ENCODE data around the gene RADIL. TPM values are rescaled to one million over a fixed set of nuclear protein-coding genes. Genes with fewer than 3 reads are reported as not detected.

Gene RADIL
- total RNA-seq, 1 experiment from 2014 or later, result 5.0 TPM

- ChIA-PET CTCF (no interaction called here), POLR2A (ENCODE audit: low non-redundant PET) (no interaction called here)
- Histone ChIP-seq H3K4me1 (ENCODE audit: insufficient read depth, low read length, poor library complexity, severe bottlenecking) (no peaks in the 10 kb centered on the region), H3K9me3 (ENCODE audit: low read depth, low read length, poor library complexity, severe bottlenecking) (no peaks in the 10 kb centered on the region), H3K27ac (ENCODE audit: low read depth, low read length, poor library complexity, severe bottlenecking) (no peak overlapping the region), H3K4me3 (ENCODE audit: low read depth, low read length, poor library complexity, severe bottlenecking) (no peak overlapping the region), H3K36me3 (ENCODE audit: insufficient read depth, low read length, poor library complexity, severe bottlenecking) (peaks cover 4% of the 10 kb centered on the region), H3K27me3 (replicated peaks; ENCODE audit: insufficient read depth, low read depth, low read length, poor library complexity) (no peaks in the 10 kb centered on the region)
- no peak for DNase-seq (ENCODE audit: low spot score)
- TF ChIP-seq EZH2 (IDR thresholded peaks at IDR 0.05; ENCODE audit: borderline replicate concordance, low read depth, low read length, poor library complexity, severe bottlenecking), result no peak
- TF ChIP-seq, protein P1, sequence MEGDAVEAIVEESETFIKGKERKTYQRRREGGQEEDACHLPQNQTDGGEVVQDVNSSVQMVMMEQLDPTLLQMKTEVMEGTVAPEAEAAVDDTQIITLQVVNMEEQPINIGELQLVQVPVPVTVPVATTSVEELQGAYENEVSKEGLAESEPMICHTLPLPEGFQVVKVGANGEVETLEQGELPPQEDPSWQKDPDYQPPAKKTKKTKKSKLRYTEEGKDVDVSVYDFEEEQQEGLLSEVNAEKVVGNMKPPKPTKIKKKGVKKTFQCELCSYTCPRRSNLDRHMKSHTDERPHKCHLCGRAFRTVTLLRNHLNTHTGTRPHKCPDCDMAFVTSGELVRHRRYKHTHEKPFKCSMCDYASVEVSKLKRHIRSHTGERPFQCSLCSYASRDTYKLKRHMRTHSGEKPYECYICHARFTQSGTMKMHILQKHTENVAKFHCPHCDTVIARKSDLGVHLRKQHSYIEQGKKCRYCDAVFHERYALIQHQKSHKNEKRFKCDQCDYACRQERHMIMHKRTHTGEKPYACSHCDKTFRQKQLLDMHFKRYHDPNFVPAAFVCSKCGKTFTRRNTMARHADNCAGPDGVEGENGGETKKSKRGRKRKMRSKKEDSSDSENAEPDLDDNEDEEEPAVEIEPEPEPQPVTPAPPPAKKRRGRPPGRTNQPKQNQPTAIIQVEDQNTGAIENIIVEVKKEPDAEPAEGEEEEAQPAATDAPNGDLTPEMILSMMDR (conservative IDR thresholded peaks at IDR 0.05; ENCODE audit: low read depth, low read length), result no peak
- no TSS peak for BruUV-seq (replicated peaks)
- intact Hi-C loops (cut with micrococcal nuclease; ENCODE audit: unreplicated experiment), result loop anchor here (10.0 kb wide), 1 partner anchor 384 kb away; no protein-coding TSS in a partner anchor
Measured at GRCh38 chr7:4790516-4790991, 93.0 kb downstream of the RADIL start.

DNA sequence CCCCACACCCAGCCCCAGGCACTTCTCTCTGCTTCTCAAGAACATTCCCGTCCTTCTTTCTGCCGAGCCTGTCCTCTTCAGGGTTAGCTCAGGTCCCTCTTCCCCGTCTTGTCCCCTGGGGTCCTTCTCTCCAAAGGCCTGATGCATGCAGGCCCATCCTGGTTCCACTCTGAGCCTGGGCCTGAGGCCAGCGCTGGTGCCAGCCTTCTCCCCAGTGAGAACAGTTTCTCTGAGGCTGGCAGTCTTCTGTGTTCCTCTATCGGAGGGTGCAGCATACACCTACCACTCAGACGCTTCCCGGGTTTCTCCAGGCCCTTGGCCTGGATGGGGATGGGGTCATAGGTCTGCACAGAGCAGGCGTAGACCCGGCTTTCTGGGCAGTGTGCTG, 93.4 kb downstream of the RADIL start:
- H3K9me3 ChIP-seq (ENCODE audit: low read depth, low read length, poor library complexity, severe bottlenecking), result no peaks in the 10 kb centered on the region
- H3K27ac ChIP-seq (ENCODE audit: low read depth, low read length, poor library complexity, severe bottlenecking), result no peak overlapping the region
- no TSS peak for BruUV-seq (replicated peaks)
- no peak for TF ChIP-seq EZH2 (IDR thresholded peaks at IDR 0.05; ENCODE audit: borderline replicate concordance, low read depth, low read length, poor library complexity, severe bottlenecking)
- TF ChIP-seq, protein P1 (conservative IDR thresholded peaks at IDR 0.05; ENCODE audit: low read depth, low read length), result no peak
- peaks cover 4% of the 10 kb centered on the region for H3K36me3 ChIP-seq (ENCODE audit: insufficient read depth, low read length, poor library complexity, severe bottlenecking)
- no peak for DNase-seq (ENCODE audit: low spot score)
- intact Hi-C loops (cut with micrococcal nuclease; ENCODE audit: unreplicated experiment), result loop anchor here (10.0 kb wide), 1 partner anchor 385 kb away; no protein-coding TSS in a partner anchor
- POLR2A ChIA-PET (ENCODE audit: low non-redundant PET), result no interaction called here
- CTCF ChIA-PET, result no interaction called here
- H3K27me3 ChIP-seq (replicated peaks; ENCODE audit: insufficient read depth, low read depth, low read length, poor library complexity), result no peaks in the 10 kb centered on the region
- H3K4me3 ChIP-seq (ENCODE audit: low read depth, low read length, poor library complexity, severe bottlenecking), result no peak overlapping the region
- no peaks in the 10 kb centered on the region for H3K4me1 ChIP-seq (ENCODE audit: insufficient read depth, low read length, poor library complexity, severe bottlenecking)

DNA sequence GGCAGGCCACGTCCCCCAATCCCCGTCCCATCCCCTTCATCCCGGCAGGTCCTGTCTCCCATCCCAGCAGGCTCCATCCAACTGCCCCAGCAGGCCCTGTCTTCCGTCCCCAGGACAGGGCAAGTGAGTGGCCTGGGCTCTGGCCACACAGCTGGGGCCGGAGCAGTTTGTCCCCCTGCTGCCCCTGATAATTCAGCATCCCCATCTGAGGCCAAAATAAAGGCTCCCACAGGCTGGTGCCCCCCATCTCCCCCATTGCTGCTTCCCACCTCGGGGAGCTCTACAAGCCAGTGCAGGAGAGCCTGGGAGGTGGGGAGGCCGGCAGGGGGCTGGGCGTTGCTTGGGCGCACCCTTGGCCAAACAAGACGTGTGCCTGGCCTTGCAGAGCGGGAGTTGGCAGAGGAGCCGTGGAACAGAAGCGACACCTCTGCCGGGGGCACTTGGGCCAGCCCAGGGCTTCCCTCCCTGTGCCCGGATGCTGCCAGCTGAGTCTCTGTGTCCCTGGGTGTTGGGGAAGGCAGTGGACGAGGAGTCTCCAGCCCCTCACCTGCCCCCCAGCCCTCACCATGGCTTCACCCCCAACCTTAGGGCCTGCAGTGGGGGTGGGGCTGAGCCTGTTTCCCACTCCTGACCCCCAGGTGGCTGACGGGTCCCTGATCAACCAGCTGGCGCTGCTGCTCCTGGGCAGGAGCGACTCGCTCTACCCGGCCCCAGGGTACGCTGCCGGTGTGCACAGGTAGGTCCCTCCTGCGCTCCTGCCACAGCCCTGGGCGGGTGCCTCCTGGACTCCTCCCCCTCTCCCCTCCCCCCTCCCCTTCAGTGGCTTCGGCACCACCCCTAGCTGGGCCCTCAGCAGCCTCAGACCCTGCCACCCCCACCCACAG, 94.1 kb downstream of the RADIL start:
- H3K4me3 ChIP-seq (ENCODE audit: low read depth, low read length, poor library complexity, severe bottlenecking), result no peak overlapping the region
- H3K27me3 ChIP-seq (replicated peaks; ENCODE audit: insufficient read depth, low read depth, low read length, poor library complexity), result no peaks in the 10 kb centered on the region
- no peak for DNase-seq (ENCODE audit: low spot score)
- H3K36me3 ChIP-seq (ENCODE audit: insufficient read depth, low read length, poor library complexity, severe bottlenecking), result peaks cover 4% of the 10 kb centered on the region
- no peaks in the 10 kb centered on the region for H3K9me3 ChIP-seq (ENCODE audit: low read depth, low read length, poor library complexity, severe bottlenecking)
- H3K27ac ChIP-seq (ENCODE audit: low read depth, low read length, poor library complexity, severe bottlenecking), result no peak overlapping the region
- BruUV-seq (replicated peaks), result no TSS peak
- no peaks in the 10 kb centered on the region for H3K4me1 ChIP-seq (ENCODE audit: insufficient read depth, low read length, poor library complexity, severe bottlenecking)
- ChIA-PET POLR2A (ENCODE audit: low non-redundant PET) (no interaction called here), CTCF (no interaction called here)
- intact Hi-C loops (cut with micrococcal nuclease; ENCODE audit: unreplicated experiment), result loop anchor here (10.0 kb wide), 1 partner anchor 385 kb away; no protein-coding TSS in a partner anchor
- TF ChIP-seq EZH2 (IDR thresholded peaks at IDR 0.05; ENCODE audit: borderline replicate concordance, low read depth, low read length, poor library complexity, severe bottlenecking), result no peak
- TF ChIP-seq, protein P1 (conservative IDR thresholded peaks at IDR 0.05; ENCODE audit: low read depth, low read length), result no peak
